ENCODE measurements around the gene STOX1. TPM values are rescaled to one million over a fixed set of nuclear protein-coding genes. Genes with fewer than 3 reads are reported as not detected.
"Not testable (repeated sequence)": the region's sequence is repeated elsewhere in the genome, so short reads cannot be mapped to it uniquely, and the experiment has no call there.

Gene STOX1
- total and polyA plus RNA-seq, 2 experiments from 2014 or later = 1.6 to 5.5 TPM

GRCh38 chr10:68864611-68865010 is 37.3 kb downstream of the STOX1 start:
- no peak overlapping the region for H3K4me2 ChIP-seq
- TF ChIP-seq CTCF (IDR thresholded peaks at IDR 0.05; ENCODE audit: poor library complexity) (no peak), EZH2phosphoT487 (IDR thresholded peaks at IDR 0.05; ENCODE audit: low read depth, severe bottlenecking, unreplicated experiment) (no peak)
- H3K4me1 ChIP-seq (ENCODE audit: insufficient read depth) = peaks cover 7% of the 10 kb centered on the region
- H3K36me3 ChIP-seq (replicated peaks; ENCODE audit: insufficient read depth, low read depth) = peaks cover under 1% of the 10 kb centered on the region
- peaks cover 10% of the 10 kb centered on the region for H3K9me3 ChIP-seq (ENCODE audit: low read depth)
- DNase-seq (ENCODE audit: low spot score) = no peak
- no peak overlapping the region for H3K4me3 ChIP-seq
- no peaks in the 10 kb centered on the region for H3K79me2 ChIP-seq
- no peaks in the 10 kb centered on the region for H3K27me3 ChIP-seq
- no peaks in the 10 kb centered on the region for H4K20me1 ChIP-seq (ENCODE audit: insufficient read depth, poor library complexity, severe bottlenecking)
- no peak overlapping the region for H2AFZ ChIP-seq
- 97% methylated on average over 1 of the region's 1 CpG for WGBS (ENCODE audit: low lambda C conversion rate, missing lambda C conversion rate)
- H3K27ac ChIP-seq = no peak overlapping the region
- no peaks in the 10 kb centered on the region for H3K9me2 ChIP-seq (replicated peaks; ENCODE audit: insufficient read depth)

GRCh38 chr10:68868173-68868572 is 40.8 kb downstream of the STOX1 start:
- H4K20me1 ChIP-seq (ENCODE audit: insufficient read depth, poor library complexity, severe bottlenecking); DNase-seq (ENCODE audit: low spot score); H3K4me3 ChIP-seq; H3K9me3 ChIP-seq (ENCODE audit: low read depth); H3K79me2 ChIP-seq; H3K4me2 ChIP-seq; H3K27me3 ChIP-seq; H2AFZ ChIP-seq; H3K9me2 ChIP-seq (replicated peaks; ENCODE audit: insufficient read depth); H3K27ac ChIP-seq; H3K36me3 ChIP-seq (replicated peaks; ENCODE audit: insufficient read depth, low read depth): not testable (repeated sequence)
- WGBS (ENCODE audit: low lambda C conversion rate, missing lambda C conversion rate) = 94% methylated on average over 8 of the region's 8 CpGs
- H3K4me1 ChIP-seq (ENCODE audit: insufficient read depth) = peaks cover 32% of the 10 kb centered on the region

GRCh38 chr10:68869623-68870022 is 42.3 kb downstream of the STOX1 start:
- DNase-seq (ENCODE audit: low spot score) = no peak
- Histone ChIP-seq H3K4me2 (no peak overlapping the region), H2AFZ (no peak overlapping the region), H3K9me3 (ENCODE audit: low read depth) (no peaks in the 10 kb centered on the region), H3K9me2 (replicated peaks; ENCODE audit: insufficient read depth) (no peaks in the 10 kb centered on the region), H4K20me1 (ENCODE audit: insufficient read depth, poor library complexity, severe bottlenecking) (no peaks in the 10 kb centered on the region), H3K36me3 (replicated peaks; ENCODE audit: insufficient read depth, low read depth) (no peaks in the 10 kb centered on the region), H3K27ac (no peak overlapping the region), H3K79me2 (no peaks in the 10 kb centered on the region), H3K4me3 (no peak overlapping the region), H3K27me3 (no peaks in the 10 kb centered on the region), H3K4me1 (ENCODE audit: insufficient read depth) (peaks cover 32% of the 10 kb centered on the region)
- TF ChIP-seq EZH2 (IDR thresholded peaks at IDR 0.05; ENCODE audit: borderline replicate concordance) (no peak), EZH2phosphoT487 (IDR thresholded peaks at IDR 0.05; ENCODE audit: low read depth, severe bottlenecking, unreplicated experiment) (no peak), CTCF (IDR thresholded peaks at IDR 0.05; ENCODE audit: poor library complexity) (no peak)
- WGBS (ENCODE audit: low lambda C conversion rate, missing lambda C conversion rate) = 71% methylated on average over 2 of the region's 2 CpGs

- no peak for DNase-seq (ENCODE audit: low spot score)
- 68% methylated on average over 2 of the region's 2 CpGs for WGBS (ENCODE audit: low lambda C conversion rate, missing lambda C conversion rate)
- Histone ChIP-seq H3K9me2 (replicated peaks; ENCODE audit: insufficient read depth) (no peaks in the 10 kb centered on the region), H3K79me2 (no peaks in the 10 kb centered on the region), H3K36me3 (replicated peaks; ENCODE audit: insufficient read depth, low read depth) (no peaks in the 10 kb centered on the region), H3K27me3 (no peaks in the 10 kb centered on the region), H3K27ac (peak overlapping the region; percentile 84), H3K4me3 (no peak overlapping the region), H3K9me3 (ENCODE audit: low read depth) (no peaks in the 10 kb centered on the region), H3K4me1 (ENCODE audit: insufficient read depth) (peaks cover 32% of the 10 kb centered on the region), H3K4me2 (no peak overlapping the region), H4K20me1 (ENCODE audit: insufficient read depth, poor library complexity, severe bottlenecking) (no peaks in the 10 kb centered on the region), H2AFZ (no peak overlapping the region)
- no peak for TF ChIP-seq CTCF (IDR thresholded peaks at IDR 0.05; ENCODE audit: poor library complexity)
- TF ChIP-seq EZH2phosphoT487 (IDR thresholded peaks at IDR 0.05; ENCODE audit: low read depth, severe bottlenecking, unreplicated experiment) = no peak
- no peak for TF ChIP-seq EZH2 (IDR thresholded peaks at IDR 0.05; ENCODE audit: borderline replicate concordance)
These were observed 42.7 kb downstream of the STOX1 start for GRCh38 chr10:68870061-68870460.
